GM19397 (cell line): Measurements from ENCODE around the gene SOCS6.
"Not testable (repeated sequence)": the region's sequence is repeated elsewhere in the genome, so short reads cannot be mapped to it uniquely, and the experiment has no call there.

Experiments used
- ATAC-seq: cut with Tn5 transposase; IDR thresholded peaks from one replicate; pipeline ENCODE4 v1.9.1; 2021; ENCODE audit warnings: mild to moderate bottlenecking, moderate library complexity; ENCODE audit not compliant: unreplicated experiment

The SOCS6 gene

GRCh38 chr18:70288851-70289328 lies at the start of gene SOCS6:
SOCS6 (plus strand) TSS chr18:70289045; CDS start chr18:70324669, 35,624 bp downstream.
- ATAC-seq = peak; percentile 79

GRCh38 chr18:70243131-70243929 lies 45.5 kb upstream of the SOCS6 start:
- no peak for ATAC-seq

GRCh38 chr18:70246061-70246466 lies 42.8 kb upstream of the SOCS6 start:
- ATAC-seq = no peak

GRCh38 chr18:70249118-70249517 lies 39.7 kb upstream of the SOCS6 start:
- no peak for ATAC-seq

GRCh38 chr18:70249861-70250260 lies 39.0 kb upstream of the SOCS6 start:
- ATAC-seq = not testable (repeated sequence)

GRCh38 chr18:70250781-70251180 lies 38.1 kb upstream of the SOCS6 start:
- no peak for ATAC-seq

- ATAC-seq = no peak
Measured at GRCh38 chr18:70256184-70256583, 32.7 kb upstream of the SOCS6 start.

GRCh38 chr18:70256994-70257393 lies 31.9 kb upstream of the SOCS6 start:
- no peak for ATAC-seq

GRCh38 chr18:70258243-70258642 lies 30.6 kb upstream of the SOCS6 start:
- no peak for ATAC-seq

- no peak for ATAC-seq
Measured at GRCh38 chr18:70260683-70261082, 28.2 kb upstream of the SOCS6 start.

GRCh38 chr18:70261141-70261788 lies 27.6 kb upstream of the SOCS6 start:
- ATAC-seq = no peak

- ATAC-seq = no peak
Measured at GRCh38 chr18:70263336-70263735, 25.5 kb upstream of the SOCS6 start.

GRCh38 chr18:70271742-70272141 lies 17.1 kb upstream of the SOCS6 start:
- no peak for ATAC-seq

- ATAC-seq = no peak
Measured at GRCh38 chr18:70273021-70273420, 15.8 kb upstream of the SOCS6 start.

- ATAC-seq = no peak
Measured at GRCh38 chr18:70276416-70277191, 12.2 kb upstream of the SOCS6 start.

- ATAC-seq = no peak
Measured at GRCh38 chr18:70279470-70279869, 9.4 kb upstream of the SOCS6 start.

GRCh38 chr18:70280007-70280925 lies 8.6 kb upstream of the SOCS6 start:
- ATAC-seq = no peak

- ATAC-seq = no peak
Measured at GRCh38 chr18:70284976-70285620, 3.7 kb upstream of the SOCS6 start.

- no peak for ATAC-seq
Measured at GRCh38 chr18:70287731-70288130, 1.1 kb upstream of the SOCS6 start.
